GM12878 (cell line): ENCODE results near the gene VWA7. TPM values are rescaled to one million over a fixed set of nuclear protein-coding genes. Genes with fewer than 3 reads are reported as not detected.
A peak's percentile ranks its signal among the peaks of the same experiment; 100 is the strongest.

ENCODE experiments used
- BCL11A ChIP-seq: IDR thresholded peaks from 2 replicates; pipeline ENCODE4 v1.6.1; 2011; ENCODE audit warnings: low read depth, low read length
- CBX5 ChIP-seq: sonication (generic); IDR thresholded peaks from 2 replicates; pipeline ENCODE4 v1.6.1; 2016; ENCODE audit warnings: low read depth, moderate library complexity, mild to moderate bottlenecking, inconsistent platforms
- CHD2 ChIP-seq: IDR thresholded peaks from 2 replicates; pipeline ENCODE4 v1.6.1; 2011; ENCODE audit warnings: low read depth, low read length, improper control_type of control experiment, borderline replicate concordance
- HDAC2 ChIP-seq: fragments of 200-600 bp; sonication (generic); IDR thresholded peaks from 2 replicates; pipeline ENCODE4 v1.6.1; 2017
- IKZF1 ChIP-seq: fragments of 450-650 bp; conservative IDR thresholded peaks from 2 replicates; pipeline ENCODE4 v1.6.1; 2017; ENCODE audit warnings: antibody characterized with exemption, mild to moderate bottlenecking
- MAX ChIP-seq: IDR thresholded peaks from 2 replicates; pipeline ENCODE4 v1.6.1; 2012; ENCODE audit warnings: low read depth, low read length, improper control_type of control experiment
- MTA3 ChIP-seq: IDR thresholded peaks from 2 replicates; pipeline ENCODE4 v1.6.1; 2012; ENCODE audit warnings: low read length, inconsistent platforms, borderline replicate concordance
- NR2C1 ChIP-seq: fragments of 450-650 bp; IDR thresholded peaks from 2 replicates; pipeline ENCODE4 v1.6.1; 2017; ENCODE audit warnings: antibody characterized with exemption, mild to moderate bottlenecking, moderate library complexity
- RELA ChIP-seq: fragments of 450-650 bp; IDR thresholded peaks from 2 replicates; pipeline ENCODE4 v1.8.0; 2014; ENCODE audit warnings: borderline replicate concordance; ENCODE audit not compliant: partially characterized antibody
- TAF1 ChIP-seq: IDR thresholded peaks from 2 replicates; pipeline ENCODE4 v1.6.1; 2011; ENCODE audit warnings: mild to moderate bottlenecking, low read depth, low read length, borderline replicate concordance
- WRNIP1 ChIP-seq: IDR thresholded peaks from 2 replicates; pipeline ENCODE4 v1.6.1; 2011; ENCODE audit warnings: low read depth, low read length, improper control_type of control experiment, borderline replicate concordance
- ZNF207 ChIP-seq: fragments of 450-650 bp; IDR thresholded peaks from 2 replicates; pipeline ENCODE4 v1.6.1; 2014; ENCODE audit warnings: antibody characterized with exemption, mild to moderate bottlenecking, borderline replicate concordance
- polyA plus RNA-seq, 11 experiments: library from polyadenylated mRNA; depleted of rRNA in 4 of 11; unstranded in 6 of 11; stranded (reverse) in 5 of 11; fragments of >200 nt; fragmentation: Nextera tagmentation in 4 of 11; fragmentation: Illumina TruSeq in 1 of 11; extraction: Ambion mirVana in 4 of 11; extraction: Trizol in 1 of 11; gene quantifications; 1 replicate in 1 of 11; 2 replicates in 10 of 11; pipeline versions ENCODE4 v1.2.1 to v1.2.3, GENCODE V29; 2011 to 2016; ENCODE audit warnings: inconsistent platforms in 2 of 11, missing spikeins in 2 of 11, low read depth in 1 of 11
- total RNA-seq, 4 experiments: library from RNA; depleted of rRNA in 3 of 4; stranded (reverse); fragments of >200 nt in 3 of 4; fragmentation: Illumina TruSeq in 1 of 4; extraction: Trizol in 1 of 4; gene quantifications; 2 replicates each; pipeline versions ENCODE4 v1.2.1 to v1.2.3, GENCODE V29; 2013 to 2021
- TF ChIP-seq, protein P1 (sequence below): fragments of 150-350 bp; IDR thresholded peaks from 2 replicates; pipeline ENCODE4 v1.6.1; 2016; ENCODE audit warnings: low read depth, low read length
- TF ChIP-seq, protein P2 (sequence below): IDR thresholded peaks from 2 replicates; pipeline ENCODE4 v1.6.1; 2012; ENCODE audit warnings: improper control_type of control experiment, low read depth, low read length; ENCODE audit not compliant: insufficient replicate concordance
- TF ChIP-seq, protein P3 (sequence below): IDR thresholded peaks from 2 replicates; pipeline ENCODE4 v1.6.1; 2011; ENCODE audit warnings: mild to moderate bottlenecking, low read depth, low read length, moderate library complexity; ENCODE audit not compliant: insufficient replicate concordance
- TF ChIP-seq, protein P4 (sequence below): fragments of 450-650 bp; formaldehyde crosslinking; IDR thresholded peaks from 2 replicates; pipeline ENCODE4 v1.5.0; 2022; ENCODE audit warnings: mild to moderate bottlenecking, missing genetic modification characterization

VWA7 gene
- total and polyA plus RNA-seq, 10 of the 15 experiments (the other 5 are each of a cell fraction or from before 2014, with no cell fraction given): 0.11 to 3.1 (median 1.2) TPM; not detected in 1

GRCh38 chr6:31739639-31740396, 37.3 kb downstream of the VWA7 start, which contains the start of gene MSH5 (continued):
- TF ChIP-seq, protein P1, sequence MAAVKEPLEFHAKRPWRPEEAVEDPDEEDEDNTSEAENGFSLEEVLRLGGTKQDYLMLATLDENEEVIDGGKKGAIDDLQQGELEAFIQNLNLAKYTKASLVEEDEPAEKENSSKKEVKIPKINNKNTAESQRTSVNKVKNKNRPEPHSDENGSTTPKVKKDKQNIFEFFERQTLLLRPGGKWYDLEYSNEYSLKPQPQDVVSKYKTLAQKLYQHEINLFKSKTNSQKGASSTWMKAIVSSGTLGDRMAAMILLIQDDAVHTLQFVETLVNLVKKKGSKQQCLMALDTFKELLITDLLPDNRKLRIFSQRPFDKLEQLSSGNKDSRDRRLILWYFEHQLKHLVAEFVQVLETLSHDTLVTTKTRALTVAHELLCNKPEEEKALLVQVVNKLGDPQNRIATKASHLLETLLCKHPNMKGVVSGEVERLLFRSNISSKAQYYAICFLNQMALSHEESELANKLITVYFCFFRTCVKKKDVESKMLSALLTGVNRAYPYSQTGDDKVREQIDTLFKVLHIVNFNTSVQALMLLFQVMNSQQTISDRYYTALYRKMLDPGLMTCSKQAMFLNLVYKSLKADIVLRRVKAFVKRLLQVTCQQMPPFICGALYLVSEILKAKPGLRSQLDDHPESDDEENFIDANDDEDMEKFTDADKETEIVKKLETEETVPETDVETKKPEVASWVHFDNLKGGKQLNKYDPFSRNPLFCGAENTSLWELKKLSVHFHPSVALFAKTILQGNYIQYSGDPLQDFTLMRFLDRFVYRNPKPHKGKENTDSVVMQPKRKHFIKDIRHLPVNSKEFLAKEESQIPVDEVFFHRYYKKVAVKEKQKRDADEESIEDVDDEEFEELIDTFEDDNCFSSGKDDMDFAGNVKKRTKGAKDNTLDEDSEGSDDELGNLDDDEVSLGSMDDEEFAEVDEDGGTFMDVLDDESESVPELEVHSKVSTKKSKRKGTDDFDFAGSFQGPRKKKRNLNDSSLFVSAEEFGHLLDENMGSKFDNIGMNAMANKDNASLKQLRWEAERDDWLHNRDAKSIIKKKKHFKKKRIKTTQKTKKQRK: peak; percentile 72
- TF ChIP-seq, protein P2, sequence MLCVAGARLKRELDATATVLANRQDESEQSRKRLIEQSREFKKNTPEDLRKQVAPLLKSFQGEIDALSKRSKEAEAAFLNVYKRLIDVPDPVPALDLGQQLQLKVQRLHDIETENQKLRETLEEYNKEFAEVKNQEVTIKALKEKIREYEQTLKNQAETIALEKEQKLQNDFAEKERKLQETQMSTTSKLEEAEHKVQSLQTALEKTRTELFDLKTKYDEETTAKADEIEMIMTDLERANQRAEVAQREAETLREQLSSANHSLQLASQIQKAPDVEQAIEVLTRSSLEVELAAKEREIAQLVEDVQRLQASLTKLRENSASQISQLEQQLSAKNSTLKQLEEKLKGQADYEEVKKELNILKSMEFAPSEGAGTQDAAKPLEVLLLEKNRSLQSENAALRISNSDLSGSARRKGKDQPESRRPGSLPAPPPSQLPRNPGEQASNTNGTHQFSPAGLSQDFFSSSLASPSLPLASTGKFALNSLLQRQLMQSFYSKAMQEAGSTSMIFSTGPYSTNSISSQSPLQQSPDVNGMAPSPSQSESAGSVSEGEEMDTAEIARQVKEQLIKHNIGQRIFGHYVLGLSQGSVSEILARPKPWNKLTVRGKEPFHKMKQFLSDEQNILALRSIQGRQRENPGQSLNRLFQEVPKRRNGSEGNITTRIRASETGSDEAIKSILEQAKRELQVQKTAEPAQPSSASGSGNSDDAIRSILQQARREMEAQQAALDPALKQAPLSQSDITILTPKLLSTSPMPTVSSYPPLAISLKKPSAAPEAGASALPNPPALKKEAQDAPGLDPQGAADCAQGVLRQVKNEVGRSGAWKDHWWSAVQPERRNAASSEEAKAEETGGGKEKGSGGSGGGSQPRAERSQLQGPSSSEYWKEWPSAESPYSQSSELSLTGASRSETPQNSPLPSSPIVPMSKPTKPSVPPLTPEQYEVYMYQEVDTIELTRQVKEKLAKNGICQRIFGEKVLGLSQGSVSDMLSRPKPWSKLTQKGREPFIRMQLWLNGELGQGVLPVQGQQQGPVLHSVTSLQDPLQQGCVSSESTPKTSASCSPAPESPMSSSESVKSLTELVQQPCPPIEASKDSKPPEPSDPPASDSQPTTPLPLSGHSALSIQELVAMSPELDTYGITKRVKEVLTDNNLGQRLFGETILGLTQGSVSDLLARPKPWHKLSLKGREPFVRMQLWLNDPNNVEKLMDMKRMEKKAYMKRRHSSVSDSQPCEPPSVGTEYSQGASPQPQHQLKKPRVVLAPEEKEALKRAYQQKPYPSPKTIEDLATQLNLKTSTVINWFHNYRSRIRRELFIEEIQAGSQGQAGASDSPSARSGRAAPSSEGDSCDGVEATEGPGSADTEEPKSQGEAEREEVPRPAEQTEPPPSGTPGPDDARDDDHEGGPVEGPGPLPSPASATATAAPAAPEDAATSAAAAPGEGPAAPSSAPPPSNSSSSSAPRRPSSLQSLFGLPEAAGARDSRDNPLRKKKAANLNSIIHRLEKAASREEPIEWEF: no peak
- no peak for TF ChIP-seq MTA3
- TF ChIP-seq MAX: peak; percentile 91
- no peak for TF ChIP-seq HDAC2
- TF ChIP-seq WRNIP1: no peak
- no peak for TF ChIP-seq ZNF207
- peak; percentile 11 for TF ChIP-seq RELA
- peak; percentile 47 for TF ChIP-seq TAF1
- TF ChIP-seq, protein P3, sequence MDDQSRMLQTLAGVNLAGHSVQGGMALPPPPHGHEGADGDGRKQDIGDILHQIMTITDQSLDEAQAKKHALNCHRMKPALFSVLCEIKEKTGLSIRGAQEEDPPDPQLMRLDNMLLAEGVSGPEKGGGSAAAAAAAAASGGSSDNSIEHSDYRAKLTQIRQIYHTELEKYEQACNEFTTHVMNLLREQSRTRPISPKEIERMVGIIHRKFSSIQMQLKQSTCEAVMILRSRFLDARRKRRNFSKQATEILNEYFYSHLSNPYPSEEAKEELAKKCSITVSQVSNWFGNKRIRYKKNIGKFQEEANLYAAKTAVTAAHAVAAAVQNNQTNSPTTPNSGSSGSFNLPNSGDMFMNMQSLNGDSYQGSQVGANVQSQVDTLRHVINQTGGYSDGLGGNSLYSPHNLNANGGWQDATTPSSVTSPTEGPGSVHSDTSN: peak; percentile 85
- TF ChIP-seq CBX5: no peak
- peak; percentile 74 for TF ChIP-seq IKZF1
- TF ChIP-seq, protein P4, sequence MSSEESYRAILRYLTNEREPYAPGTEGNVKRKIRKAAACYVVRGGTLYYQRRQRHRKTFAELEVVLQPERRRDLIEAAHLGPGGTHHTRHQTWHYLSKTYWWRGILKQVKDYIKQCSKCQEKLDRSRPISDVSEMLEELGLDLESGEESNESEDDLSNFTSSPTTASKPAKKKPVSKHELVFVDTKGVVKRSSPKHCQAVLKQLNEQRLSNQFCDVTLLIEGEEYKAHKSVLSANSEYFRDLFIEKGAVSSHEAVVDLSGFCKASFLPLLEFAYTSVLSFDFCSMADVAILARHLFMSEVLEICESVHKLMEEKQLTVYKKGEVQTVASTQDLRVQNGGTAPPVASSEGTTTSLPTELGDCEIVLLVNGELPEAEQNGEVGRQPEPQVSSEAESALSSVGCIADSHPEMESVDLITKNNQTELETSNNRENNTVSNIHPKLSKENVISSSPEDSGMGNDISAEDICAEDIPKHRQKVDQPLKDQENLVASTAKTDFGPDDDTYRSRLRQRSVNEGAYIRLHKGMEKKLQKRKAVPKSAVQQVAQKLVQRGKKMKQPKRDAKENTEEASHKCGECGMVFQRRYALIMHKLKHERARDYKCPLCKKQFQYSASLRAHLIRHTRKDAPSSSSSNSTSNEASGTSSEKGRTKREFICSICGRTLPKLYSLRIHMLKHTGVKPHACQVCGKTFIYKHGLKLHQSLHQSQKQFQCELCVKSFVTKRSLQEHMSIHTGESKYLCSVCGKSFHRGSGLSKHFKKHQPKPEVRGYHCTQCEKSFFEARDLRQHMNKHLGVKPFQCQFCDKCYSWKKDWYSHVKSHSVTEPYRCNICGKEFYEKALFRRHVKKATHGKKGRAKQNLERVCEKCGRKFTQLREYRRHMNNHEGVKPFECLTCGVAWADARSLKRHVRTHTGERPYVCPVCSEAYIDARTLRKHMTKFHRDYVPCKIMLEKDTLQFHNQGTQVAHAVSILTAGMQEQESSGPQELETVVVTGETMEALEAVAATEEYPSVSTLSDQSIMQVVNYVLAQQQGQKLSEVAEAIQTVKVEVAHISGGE: no peak
- no peak for TF ChIP-seq BCL11A
- no peak for TF ChIP-seq NR2C1
- peak; percentile 93 for TF ChIP-seq CHD2
